Caco-2 (cell line): ENCODE results near the gene CNOT10. TPM values are rescaled to one million over a fixed set of nuclear protein-coding genes. Genes with fewer than 3 reads are reported as not detected.

Source experiments
- BruUV-seq: library from RNA; stranded (reverse); fragments of 400-500 nt; replicated peaks from 2 replicates; lab custom pipeline; 2021; lab: Mats Ljungman, UMichigan
- CTCF ChIA-PET: fragments of 300-600 bp; sonication (Branson Sonifier 250); formaldehyde crosslinking; loops from one replicate; lab custom pipeline; 2022; ENCODE audit warnings: antibody characterized with exemption; lab: Charles Lee
- POLR2A ChIA-PET: fragments of 300-600 bp; sonication (Branson Sonifier 250); formaldehyde crosslinking; loops from one replicate; lab custom pipeline; 2022; ENCODE audit warnings: antibody characterized with exemption; lab: Charles Lee
- DNase-seq, 2 experiments: peaks; one replicate each; pipeline versions ENCODE4 v3.0.0 to v3.0.0-alpha.2; 2020 to 2022
- H3K27me3 ChIP-seq: replicated peaks from 2 replicates; pipeline ENCODE4 v1.6.0; 2011; ENCODE audit warnings: low read length; ENCODE audit not compliant: control insufficient read depth, insufficient read depth
- H3K36me3 ChIP-seq: 2 replicates; pipeline ENCODE4 v1.5.1; 2011; ENCODE audit warnings: low read length; ENCODE audit not compliant: control insufficient read depth, insufficient read depth
- H3K4me1 ChIP-seq: fragments of 250-450 bp; sonication (Bioruptor Pico); 2 replicates; pipeline ENCODE4 v1.5.1; 2020; ENCODE audit warnings: mild to moderate bottlenecking
- H3K4me3 ChIP-seq: 2 replicates; pipeline ENCODE4 v1.5.1; 2011; ENCODE audit warnings: low read depth, mild to moderate bottlenecking, control low read depth, low read length
- H3K9me3 ChIP-seq: fragments of 250-450 bp; sonication (Bioruptor Pico); 2 replicates; pipeline ENCODE4 v1.5.1; 2020; ENCODE audit warnings: mild to moderate bottlenecking, moderate library complexity
- H3K27ac Mint-ChIP-seq: one replicate; pipeline ENCODE4 v1.8.0; 2022; ENCODE audit warnings: mixed read lengths; ENCODE audit not compliant: unreplicated experiment
- H3K27me3 Mint-ChIP-seq: one replicate; pipeline ENCODE4 v1.8.0; 2022; ENCODE audit warnings: mixed read lengths; ENCODE audit not compliant: insufficient read depth, unreplicated experiment
- H3K36me3 Mint-ChIP-seq: one replicate; pipeline ENCODE4 v1.8.0; 2022; ENCODE audit warnings: mild to moderate bottlenecking, mixed read lengths; ENCODE audit not compliant: insufficient read depth, unreplicated experiment
- H3K4me1 Mint-ChIP-seq: one replicate; pipeline ENCODE4 v1.8.0; 2022; ENCODE audit warnings: low read depth, mixed read lengths; ENCODE audit not compliant: unreplicated experiment
- H3K4me3 Mint-ChIP-seq: one replicate; pipeline ENCODE4 v1.8.0; 2022; ENCODE audit warnings: mild to moderate bottlenecking, moderate library complexity, mixed read lengths; ENCODE audit not compliant: unreplicated experiment
- H3K9me3 Mint-ChIP-seq: one replicate; pipeline ENCODE4 v1.8.0; 2022; ENCODE audit warnings: mixed read lengths; ENCODE audit not compliant: unreplicated experiment
- CTCF ChIP-seq, 2 experiments: fragments of 200-600 bp in 1 of 2; IDR thresholded peaks; 1 replicate in 1 of 2; 2 replicates in 1 of 2; pipeline versions ENCODE4 v1.5.1 to v1.8.0; 2011 to 2022; ENCODE audit warnings: antibody characterized with exemption in 1 of 2, control low read depth in 1 of 2, inconsistent platforms in 1 of 2, low read depth in 1 of 2, low read length in 1 of 2, mild to moderate bottlenecking in 1 of 2, moderate library complexity in 1 of 2; ENCODE audit not compliant: insufficient read depth in 1 of 2, severe bottlenecking in 1 of 2, unreplicated experiment in 1 of 2
- intact Hi-C: fragments of 100-400 bp; cut with micrococcal nuclease; formaldehyde crosslinking; loops from one replicate; pipeline ENCODE4 v1.10.0; 2022; ENCODE audit not compliant: unreplicated experiment
- total RNA-seq: library from RNA; stranded (reverse); gene quantifications from 2 replicates; pipeline ENCODE4 v1.2.3, GENCODE V29; 2022

Gene CNOT10
- total RNA-seq, 1 experiment from 2014 or later = 49.5 TPM

GRCh38 chr3:32696523-32696922 is 11.5 kb downstream of the CNOT10 start:
- no peaks in the 10 kb centered on the region for H3K9me3 Mint-ChIP-seq
- no peak for DNase-seq
- POLR2A ChIA-PET = no interaction called here
- no TSS peak for BruUV-seq
- H3K36me3 ChIP-seq = no peaks in the 10 kb centered on the region
- intact Hi-C loops = no loop called here
- CTCF ChIA-PET = interaction anchor here (0.6 kb wide), 1 partner anchor 714 kb away, joined by 5 read pairs; no protein-coding TSS in a partner anchor
- no peak overlapping the region for H3K4me3 ChIP-seq
- H3K36me3 Mint-ChIP-seq = no peaks in the 10 kb centered on the region
- H3K27me3 Mint-ChIP-seq = no peaks in the 10 kb centered on the region
- no peak overlapping the region for H3K27ac Mint-ChIP-seq
- no peaks in the 10 kb centered on the region for H3K9me3 ChIP-seq
- H3K27me3 ChIP-seq = no peaks in the 10 kb centered on the region
- H3K4me1 ChIP-seq = no peaks in the 10 kb centered on the region
- H3K4me3 Mint-ChIP-seq = no peak overlapping the region
- H3K4me1 Mint-ChIP-seq = peaks cover 4% of the 10 kb centered on the region
- TF ChIP-seq CTCF (IDR thresholded peaks at IDR 0.05; ENCODE audit: insufficient read depth in 1 of 2, low read depth in 1 of 2, low read length in 1 of 2, severe bottlenecking in 1 of 2, unreplicated experiment in 1 of 2) = no peak

- Mint-ChIP-seq H3K27ac (no peak overlapping the region), H3K9me3 (no peaks in the 10 kb centered on the region), H3K4me3 (no peak overlapping the region), H3K4me1 (peaks cover 11% of the 10 kb centered on the region), H3K27me3 (no peaks in the 10 kb centered on the region), H3K36me3 (peaks cover 6% of the 10 kb centered on the region)
- no peak for DNase-seq
- H3K4me3 ChIP-seq = no peak overlapping the region
- BruUV-seq = no TSS peak
- no peaks in the 10 kb centered on the region for H3K27me3 ChIP-seq
- intact Hi-C loops = no loop called here
- POLR2A ChIA-PET = no interaction called here
- no peaks in the 10 kb centered on the region for H3K36me3 ChIP-seq
- H3K9me3 ChIP-seq = no peaks in the 10 kb centered on the region
- no peaks in the 10 kb centered on the region for H3K4me1 ChIP-seq
- TF ChIP-seq CTCF (IDR thresholded peaks at IDR 0.05; ENCODE audit: insufficient read depth in 1 of 2, low read depth in 1 of 2, low read length in 1 of 2, severe bottlenecking in 1 of 2, unreplicated experiment in 1 of 2) = no peak
- CTCF ChIA-PET = no interaction called here
These were observed 13.5 kb downstream of the CNOT10 start for GRCh38 chr3:32698506-32698905.

GRCh38 chr3:32699429-32699828 is 14.4 kb downstream of the CNOT10 start:
- no peaks in the 10 kb centered on the region for H3K9me3 Mint-ChIP-seq
- no peak overlapping the region for H3K4me3 Mint-ChIP-seq
- no peak overlapping the region for H3K27ac Mint-ChIP-seq
- H3K27me3 ChIP-seq = no peaks in the 10 kb centered on the region
- H3K27me3 Mint-ChIP-seq = no peaks in the 10 kb centered on the region
- intact Hi-C loops = no loop called here
- BruUV-seq = no TSS peak
- no peak for TF ChIP-seq CTCF (IDR thresholded peaks at IDR 0.05; ENCODE audit: insufficient read depth in 1 of 2, low read depth in 1 of 2, low read length in 1 of 2, severe bottlenecking in 1 of 2, unreplicated experiment in 1 of 2)
- no peak overlapping the region for H3K4me3 ChIP-seq
- no peaks in the 10 kb centered on the region for H3K36me3 ChIP-seq
- no peak for DNase-seq
- H3K36me3 Mint-ChIP-seq = peaks cover 9% of the 10 kb centered on the region
- no peaks in the 10 kb centered on the region for H3K4me1 ChIP-seq
- ChIA-PET POLR2A (no interaction called here), CTCF (no interaction called here)
- H3K4me1 Mint-ChIP-seq = peaks cover 14% of the 10 kb centered on the region
- no peaks in the 10 kb centered on the region for H3K9me3 ChIP-seq
